GM19328 (cell line): ENCODE results near the gene UST.
"Not testable (repeated sequence)": the region's sequence is repeated elsewhere in the genome, so short reads cannot be mapped to it uniquely, and the experiment has no call there.

ENCODE experiments used
- ATAC-seq: cut with Tn5 transposase; IDR thresholded peaks from one replicate; pipeline ENCODE4 v1.9.1; 2021; ENCODE audit warnings: mild to moderate bottlenecking, moderate library complexity; ENCODE audit not compliant: unreplicated experiment

UST gene

GRCh38 chr6:148967011-148967520 is 220.2 kb downstream of the UST start:
- ATAC-seq, result no peak

GRCh38 chr6:148967541-148967956 is 220.7 kb downstream of the UST start:
- no peak for ATAC-seq

DNA sequence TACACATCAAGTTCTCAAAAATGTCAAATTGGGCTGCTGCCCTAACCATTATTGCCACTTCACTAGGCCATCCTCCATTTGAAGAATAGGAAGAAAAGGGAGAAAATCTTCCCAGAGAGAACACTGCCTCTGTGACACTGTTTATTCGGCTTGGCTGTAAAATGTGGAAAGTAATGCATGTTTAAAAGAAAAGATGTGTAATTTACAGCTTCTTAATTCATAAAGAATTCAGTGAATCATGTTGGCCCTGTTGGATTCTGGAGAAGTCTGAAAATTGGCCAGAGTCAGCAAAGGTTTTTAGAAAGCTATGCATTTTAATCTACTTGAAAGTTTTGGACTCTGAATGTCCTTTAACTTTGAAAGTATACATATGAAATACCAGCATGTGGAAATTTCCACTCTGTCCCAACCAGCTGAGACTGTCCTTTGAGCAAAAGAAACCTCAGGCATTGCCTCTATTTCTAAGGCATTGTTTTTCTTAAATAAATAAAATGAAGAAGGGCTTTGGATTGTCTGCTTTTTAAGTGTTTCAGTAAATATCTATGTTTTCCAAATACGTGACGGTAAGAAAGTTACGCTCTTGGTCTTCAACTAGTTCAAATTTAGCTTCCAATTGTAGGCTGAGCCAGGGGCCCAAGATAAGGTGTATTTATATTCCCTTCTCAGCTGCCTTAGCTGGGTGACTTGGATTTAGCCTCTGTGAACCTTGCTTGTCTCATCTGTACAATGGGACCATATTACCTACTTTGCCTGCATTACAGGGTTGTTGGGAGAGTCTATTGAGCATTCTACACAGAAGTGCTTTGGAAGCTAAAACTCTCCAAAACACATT is 222.2 kb downstream of the UST start:
- ATAC-seq, result no peak

DNA sequence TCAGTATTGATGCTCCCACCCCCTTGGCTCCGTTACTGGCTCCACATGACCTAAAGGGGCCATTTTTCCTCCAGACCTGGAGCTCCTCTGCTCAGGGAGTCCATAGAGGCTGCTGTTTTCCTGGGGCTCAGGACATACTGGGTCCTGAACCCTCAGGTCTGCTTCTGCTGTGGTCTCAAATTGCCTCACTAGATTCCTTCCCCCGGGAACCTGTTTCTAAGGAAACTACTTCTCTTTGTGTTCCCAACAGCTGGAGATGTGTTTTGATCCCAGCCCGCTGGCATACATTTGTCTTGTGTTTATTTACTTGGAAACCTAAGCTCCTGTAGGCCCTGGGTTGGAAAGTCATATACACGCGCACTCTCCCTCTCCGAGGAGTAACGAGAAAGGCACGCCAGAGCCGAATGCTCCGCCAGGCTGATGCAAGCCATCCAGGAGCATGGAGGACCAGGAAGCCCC is 222.8 kb downstream of the UST start:
- ATAC-seq, result no peak

DNA sequence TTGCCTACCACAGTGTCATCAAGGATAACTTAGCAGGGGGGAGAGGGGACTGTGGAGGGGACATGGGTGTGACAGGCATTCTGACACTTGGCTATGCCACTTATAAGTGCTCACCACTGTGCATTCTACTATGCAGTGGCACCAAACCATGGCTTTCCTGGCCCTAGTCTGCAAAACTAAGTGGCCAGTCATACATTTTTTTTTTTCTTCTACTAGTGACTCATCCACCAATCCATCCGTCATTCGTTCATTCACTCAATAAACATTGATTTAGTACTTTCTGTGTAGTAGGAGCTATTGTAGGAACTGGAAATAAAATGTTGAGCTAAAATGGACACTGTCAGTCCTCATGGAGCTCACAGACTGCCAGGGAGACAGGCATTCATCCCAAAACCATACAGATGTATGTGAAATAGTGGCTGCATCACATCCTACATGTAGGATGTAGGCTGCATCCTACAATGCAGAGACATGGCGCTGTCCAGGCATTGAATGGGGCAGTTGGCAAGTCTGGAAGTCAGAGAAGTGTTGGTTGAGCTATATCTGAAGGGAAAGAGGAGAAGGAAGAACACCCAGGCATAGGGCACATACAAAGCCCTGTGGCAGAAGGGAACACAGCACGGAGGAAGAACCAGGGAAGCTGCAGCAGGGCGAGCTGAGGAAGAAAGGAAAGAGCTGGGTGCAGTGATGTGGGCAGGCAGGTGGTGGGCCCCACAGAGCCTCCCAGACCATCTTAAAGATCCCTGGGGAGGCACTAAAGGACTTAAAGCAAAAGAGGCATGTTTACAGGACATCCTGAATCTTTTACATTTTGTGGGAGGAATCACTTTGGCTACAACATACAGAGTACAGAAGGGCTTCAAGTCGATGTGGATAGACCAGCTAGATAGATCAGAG is 224.4 kb downstream of the UST start:
- no peak for ATAC-seq

GRCh38 chr6:148972481-148972880 is 225.7 kb downstream of the UST start:
- ATAC-seq, result peak; percentile 87

- ATAC-seq, result no peak
Measured at GRCh38 chr6:148973538-148974208, 226.8 kb downstream of the UST start.

DNA sequence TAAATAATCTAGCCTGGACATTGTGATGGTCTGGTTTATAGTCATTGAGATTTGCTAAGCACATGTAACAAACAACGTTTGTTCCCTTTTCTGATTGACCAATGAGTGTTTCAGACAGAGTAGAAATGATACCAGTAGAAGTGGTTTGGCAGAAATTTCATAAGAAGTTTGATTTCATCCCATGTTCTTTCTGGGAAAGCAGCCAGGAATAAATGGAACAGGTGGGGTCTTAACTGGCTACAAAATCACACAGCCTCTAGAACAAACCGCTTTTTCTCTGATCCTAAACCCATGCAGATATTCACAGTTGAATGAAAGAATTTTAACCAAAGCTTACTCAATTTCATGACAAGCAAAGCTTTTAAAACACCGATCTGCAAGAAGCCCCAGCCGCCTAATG is 227.5 kb downstream of the UST start:
- ATAC-seq, result no peak

DNA sequence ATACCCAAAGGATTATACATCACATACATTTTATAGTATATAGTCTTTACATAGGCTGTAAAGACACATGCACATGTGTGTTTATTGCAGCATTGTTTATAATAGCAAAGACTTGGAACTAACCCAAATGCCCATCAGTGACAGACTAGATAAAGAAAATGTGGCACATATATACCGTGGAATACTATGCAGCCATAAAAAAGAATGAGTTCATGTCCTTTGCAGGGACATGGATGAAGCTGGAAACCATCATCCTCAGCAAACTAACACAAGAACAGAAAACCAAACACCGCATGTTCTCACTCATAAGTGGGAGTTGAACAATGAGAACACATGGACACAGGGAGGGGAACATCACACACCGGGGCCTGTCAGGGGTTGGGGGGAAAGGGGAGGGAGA is 231.5 kb downstream of the UST start:
- not testable (repeated sequence) for ATAC-seq

DNA sequence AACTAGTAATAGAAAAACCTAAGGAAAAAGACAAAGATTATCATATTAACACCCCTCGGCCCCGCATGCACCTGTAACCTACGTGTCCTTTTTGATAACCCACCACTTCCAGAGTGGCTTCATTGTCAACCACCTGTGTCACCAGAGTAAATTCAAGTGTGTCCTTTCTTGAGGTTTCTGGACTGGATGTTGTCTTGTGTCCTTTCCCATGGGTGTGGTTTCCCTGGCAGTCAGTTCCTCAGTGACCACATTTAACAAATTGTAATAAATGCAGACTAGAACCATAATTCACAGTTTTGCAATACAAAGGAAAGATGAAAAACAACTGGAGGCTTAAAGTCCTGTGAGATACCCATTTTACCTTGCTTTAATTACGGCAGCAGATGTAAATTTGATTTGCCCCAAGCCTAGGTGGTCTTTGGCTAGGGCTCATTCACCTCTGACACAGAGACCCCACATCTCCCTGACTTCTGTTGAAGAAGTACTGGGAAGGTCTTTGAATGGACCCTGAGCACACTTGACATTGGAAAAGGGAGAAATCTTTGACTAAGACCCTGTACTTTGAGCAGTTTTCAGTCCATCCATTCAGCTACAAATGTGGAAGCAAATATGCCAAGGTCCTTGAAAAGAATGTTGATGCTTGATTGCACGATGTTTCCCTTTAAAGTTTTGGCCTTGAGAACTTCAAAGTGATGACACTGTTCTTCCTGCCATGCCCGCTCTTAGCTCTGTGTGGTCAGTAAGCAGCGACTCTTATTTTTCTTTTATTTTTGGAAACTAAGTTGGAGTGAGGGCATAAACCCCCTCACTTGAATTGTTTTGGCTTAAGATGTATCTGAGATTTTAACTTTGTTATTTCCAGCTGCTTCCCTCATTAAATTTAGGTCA is 232.4 kb downstream of the UST start:
- no peak for ATAC-seq

DNA sequence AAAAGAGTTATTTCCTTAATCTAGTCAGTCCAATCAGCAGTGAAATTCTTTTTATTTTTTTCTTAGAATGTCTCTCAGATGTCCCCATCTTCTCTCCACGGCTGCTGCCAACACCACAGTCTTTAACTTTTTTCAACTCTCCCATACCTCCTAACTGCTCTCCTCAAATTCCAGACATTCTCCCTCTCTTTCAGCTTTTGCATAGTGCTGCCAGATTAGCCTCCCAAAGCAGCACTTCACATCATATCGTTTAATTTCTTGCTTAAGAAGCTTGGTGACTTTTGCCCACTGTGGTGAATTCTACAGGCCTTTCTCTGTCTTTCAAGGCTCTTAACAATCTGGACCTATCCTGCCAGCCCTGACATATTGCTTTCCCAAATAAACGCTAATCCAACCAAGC is 233.4 kb downstream of the UST start:
- ATAC-seq, result no peak

GRCh38 chr6:148981515-148981914 is 234.7 kb downstream of the UST start:
- no peak for ATAC-seq

GRCh38 chr6:148983101-148983761 is 236.4 kb downstream of the UST start:
- no peak for ATAC-seq

GRCh38 chr6:148983966-148984365 is 237.1 kb downstream of the UST start:
- ATAC-seq, result no peak

DNA sequence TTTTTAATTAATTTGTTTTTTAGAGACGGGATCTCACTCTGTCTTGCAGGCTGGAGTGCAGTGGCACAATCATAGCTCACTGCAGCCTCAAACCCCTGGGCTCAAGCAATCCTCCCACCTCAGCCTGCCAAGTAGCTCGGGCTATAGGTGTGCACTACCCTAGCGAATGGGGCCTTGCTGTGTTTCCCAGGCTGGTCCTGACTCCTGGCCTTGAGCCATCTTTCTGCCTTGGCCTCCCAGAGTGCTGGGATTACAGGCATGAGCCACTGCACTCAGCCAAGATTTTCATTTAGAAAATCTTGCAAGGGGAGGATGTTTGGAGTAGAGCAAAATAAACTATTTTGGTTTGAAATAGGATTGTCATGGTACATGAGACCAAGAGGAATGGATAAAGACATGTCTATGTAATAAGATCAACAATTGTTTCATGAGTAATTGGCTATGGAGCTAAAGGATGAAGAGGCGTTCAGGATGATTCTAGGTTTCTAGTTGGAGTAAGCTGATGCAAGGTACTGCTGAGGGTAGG is 237.8 kb downstream of the UST start:
- no peak for ATAC-seq

DNA sequence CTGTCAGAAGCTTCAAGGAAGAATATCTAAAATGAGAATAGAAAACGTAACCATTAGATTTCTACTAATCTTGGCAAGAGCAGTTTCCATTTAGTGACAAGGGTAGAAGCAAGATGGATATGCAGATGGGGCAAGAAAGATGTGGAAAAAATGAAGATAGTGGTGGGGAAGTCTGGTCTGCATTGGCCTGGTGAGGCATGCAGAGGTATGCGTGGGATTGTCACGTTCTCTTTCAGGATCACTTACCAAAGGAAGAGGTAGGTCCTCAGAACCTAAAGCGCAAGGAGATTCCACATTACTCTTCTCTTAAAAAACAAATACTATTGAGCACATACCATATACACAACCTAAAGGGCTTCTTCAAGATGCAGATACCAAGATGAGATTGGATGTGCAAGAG is 238.7 kb downstream of the UST start:
- no peak for ATAC-seq

DNA sequence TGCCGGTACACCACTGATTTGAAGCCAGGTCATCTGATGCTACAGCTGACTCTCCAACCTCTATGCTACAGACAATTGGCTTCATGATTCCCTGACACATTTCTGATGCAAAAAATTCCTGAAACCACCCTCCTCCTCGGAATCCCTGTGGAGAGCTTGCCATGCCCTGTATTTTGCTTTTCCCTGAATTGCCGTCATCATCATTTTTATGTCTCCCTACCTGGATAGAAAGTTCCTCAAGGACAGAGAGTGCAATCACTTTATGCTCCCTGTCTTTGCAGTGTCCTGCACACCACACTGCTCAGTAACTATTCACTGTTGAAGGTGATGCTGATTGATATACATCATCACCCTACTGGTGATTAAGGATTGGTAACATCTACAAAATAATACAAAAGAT is 239.8 kb downstream of the UST start:
- ATAC-seq, result no peak

DNA sequence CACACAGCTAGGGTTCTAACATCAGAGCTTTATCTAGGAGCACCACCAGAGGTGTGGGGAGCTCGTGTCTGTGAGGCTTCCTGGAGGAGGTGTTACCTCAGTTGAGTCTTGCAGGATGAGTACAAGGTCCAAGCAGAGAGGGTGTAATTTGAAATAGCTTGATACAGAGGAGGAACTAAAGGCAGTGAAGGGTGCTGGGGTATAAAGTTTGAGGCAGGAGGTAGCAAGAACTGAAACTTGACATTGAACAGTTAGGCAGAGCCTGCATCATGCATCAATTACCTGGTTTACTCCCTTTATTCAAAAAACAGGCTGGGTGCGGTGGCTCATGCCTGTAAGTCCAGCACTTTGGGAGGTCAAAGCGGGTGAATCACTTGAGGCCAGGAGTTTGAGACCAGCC is 241.2 kb downstream of the UST start:
- ATAC-seq, result no peak

DNA sequence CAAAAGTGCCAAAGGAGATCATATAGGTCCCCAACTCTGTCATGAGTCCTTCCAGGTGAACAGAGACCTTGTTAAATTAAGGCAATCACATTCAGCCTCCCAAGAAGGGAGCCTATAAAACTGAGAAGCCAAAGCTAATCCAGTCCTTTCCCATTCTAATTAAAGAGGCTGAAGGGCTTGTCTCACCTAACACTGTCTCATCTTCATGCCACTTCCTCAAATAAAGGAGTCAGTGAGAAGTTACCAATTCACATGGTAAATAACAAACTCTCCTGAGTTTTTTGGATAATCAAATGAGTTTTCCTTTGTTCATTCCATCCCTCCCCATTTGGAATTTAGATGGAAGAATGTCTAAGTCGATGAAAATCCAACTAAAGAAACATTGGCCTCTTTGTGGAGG is 242.8 kb downstream of the UST start:
- no peak for ATAC-seq
